AG04450 (cell line): ENCODE measurements around the gene DNAH10. TPM values are rescaled to one million over a fixed set of nuclear protein-coding genes. Genes with fewer than 3 reads are reported as not detected.
"Not testable (repeated sequence)": the region's sequence is repeated elsewhere in the genome, so short reads cannot be mapped to it uniquely, and the experiment has no call there.

ENCODE experiments used
- CTCF ChIA-PET: fragments of 300-600, 350-600 bp; formaldehyde crosslinking; extraction: SDS; loops from one replicate; lab custom pipeline; 2022; ENCODE audit warnings: antibody characterized with exemption, inconsistent platforms; lab: Charles Lee
- POLR2A ChIA-PET: fragments of 350-600 bp; formaldehyde crosslinking; extraction: SDS; loops from one replicate; lab custom pipeline; 2021; ENCODE audit warnings: antibody characterized with exemption, inconsistent platforms; lab: Yijun Ruan, JAX
- DNase-seq: peaks from one replicate; pipeline ENCODE4 v3.0.0-alpha.2; 2011; ENCODE audit warnings: low read depth, low spot score
- H3K27ac ChIP-seq: one replicate; pipeline ENCODE4 v1.5.1; 2012; ENCODE audit warnings: low read depth, low read length, control low read depth
- H3K27me3 ChIP-seq: one replicate; pipeline ENCODE4 v1.6.0; 2012; ENCODE audit warnings: low read length; ENCODE audit not compliant: control insufficient read depth, insufficient read depth
- H3K4me3 ChIP-seq: 2 replicates; pipeline ENCODE4 v1.5.1; 2011; ENCODE audit warnings: mild to moderate bottlenecking, low read depth, low read length, control low read depth
- H3K9me3 ChIP-seq: 2 replicates; pipeline ENCODE4 v1.5.1; 2012; ENCODE audit warnings: low read length; ENCODE audit not compliant: control insufficient read depth, insufficient read depth
- polyA plus RNA-seq: library from polyadenylated mRNA; depleted of rRNA; stranded (reverse); fragments of >200 nt; gene quantifications from 2 replicates; pipeline ENCODE4 v1.2.3, GENCODE V29; 2011
- TF ChIP-seq, protein P1 (sequence below): IDR thresholded peaks from 2 replicates; pipeline ENCODE4 v1.5.1; 2011; ENCODE audit warnings: low read depth, low read length, control low read depth, inconsistent platforms

DNAH10 gene
- polyA plus RNA-seq, 1 experiment: 9.1 TPM

- H3K4me3 ChIP-seq: no peak overlapping the region
- ChIA-PET POLR2A (no interaction called here), CTCF (interaction anchor here (1.6 kb wide), 1 partner anchor 253 kb away, joined by 3 read pairs; no protein-coding TSS in a partner anchor)
- TF ChIP-seq, protein P1, sequence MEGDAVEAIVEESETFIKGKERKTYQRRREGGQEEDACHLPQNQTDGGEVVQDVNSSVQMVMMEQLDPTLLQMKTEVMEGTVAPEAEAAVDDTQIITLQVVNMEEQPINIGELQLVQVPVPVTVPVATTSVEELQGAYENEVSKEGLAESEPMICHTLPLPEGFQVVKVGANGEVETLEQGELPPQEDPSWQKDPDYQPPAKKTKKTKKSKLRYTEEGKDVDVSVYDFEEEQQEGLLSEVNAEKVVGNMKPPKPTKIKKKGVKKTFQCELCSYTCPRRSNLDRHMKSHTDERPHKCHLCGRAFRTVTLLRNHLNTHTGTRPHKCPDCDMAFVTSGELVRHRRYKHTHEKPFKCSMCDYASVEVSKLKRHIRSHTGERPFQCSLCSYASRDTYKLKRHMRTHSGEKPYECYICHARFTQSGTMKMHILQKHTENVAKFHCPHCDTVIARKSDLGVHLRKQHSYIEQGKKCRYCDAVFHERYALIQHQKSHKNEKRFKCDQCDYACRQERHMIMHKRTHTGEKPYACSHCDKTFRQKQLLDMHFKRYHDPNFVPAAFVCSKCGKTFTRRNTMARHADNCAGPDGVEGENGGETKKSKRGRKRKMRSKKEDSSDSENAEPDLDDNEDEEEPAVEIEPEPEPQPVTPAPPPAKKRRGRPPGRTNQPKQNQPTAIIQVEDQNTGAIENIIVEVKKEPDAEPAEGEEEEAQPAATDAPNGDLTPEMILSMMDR: no peak
- H3K27me3 ChIP-seq: peaks cover 9% of the 10 kb centered on the region
- DNase-seq: no peak
- H3K9me3 ChIP-seq: no peaks in the 10 kb centered on the region
- H3K27ac ChIP-seq: no peak overlapping the region
Observed at GRCh38 chr12:123779551-123779950, 17.4 kb downstream of the DNAH10 start.

DNA sequence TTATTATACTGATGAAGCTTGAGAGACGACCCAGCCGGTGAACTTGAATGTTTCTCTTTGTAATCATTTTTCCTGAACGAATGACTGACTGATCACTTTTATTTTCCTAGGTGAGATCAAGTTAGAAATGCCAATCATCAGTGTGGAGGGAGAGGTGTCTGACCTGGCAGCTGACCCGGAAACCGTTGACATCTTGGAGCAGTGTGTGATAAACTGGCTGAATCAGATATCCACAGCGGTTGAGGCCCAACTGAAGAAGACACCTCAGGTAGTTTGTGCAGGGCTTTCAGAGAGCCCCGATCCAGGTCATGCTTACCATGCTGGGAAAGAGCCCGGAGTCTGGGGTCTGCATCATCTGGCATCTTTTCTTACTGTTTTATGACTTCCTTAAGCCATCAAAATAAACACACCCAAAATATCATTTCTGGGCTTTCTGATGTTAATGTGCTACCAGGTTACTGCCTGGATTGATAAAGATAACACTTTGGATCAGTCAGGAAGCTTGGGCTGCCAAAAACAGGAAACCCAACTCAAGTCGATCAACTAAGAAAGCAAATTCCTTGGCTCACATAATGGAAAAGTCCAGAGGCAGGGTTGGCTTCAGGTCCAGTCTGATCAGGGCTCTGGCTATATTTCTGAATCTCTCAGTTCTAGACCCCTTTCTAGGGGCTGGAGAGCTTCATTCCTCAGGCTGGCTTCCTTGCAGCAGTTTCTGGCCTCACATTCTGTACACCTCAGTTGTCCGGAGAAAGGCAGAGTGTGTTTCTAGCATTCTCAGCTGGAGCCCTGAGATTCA is 21.1 kb downstream of the DNAH10 start:
- ChIA-PET POLR2A (no interaction called here), CTCF (no interaction called here)
- no peak overlapping the region for H3K4me3 ChIP-seq
- peaks cover 7% of the 10 kb centered on the region; the same call in 1 of the 2 replicates for H3K9me3 ChIP-seq
- H3K27me3 ChIP-seq: peaks cover 11% of the 10 kb centered on the region
- no peak for DNase-seq
- TF ChIP-seq, protein P1: no peak
- H3K27ac ChIP-seq: no peak overlapping the region

- peaks cover 13% of the 10 kb centered on the region for H3K27me3 ChIP-seq
- DNase-seq: no peak
- no peak overlapping the region for H3K4me3 ChIP-seq
- TF ChIP-seq, protein P1: no peak
- ChIA-PET CTCF (no interaction called here), POLR2A (no interaction called here)
- no peak overlapping the region for H3K27ac ChIP-seq
- peaks cover 7% of the 10 kb centered on the region; the same call in 1 of the 2 replicates for H3K9me3 ChIP-seq
Observed at GRCh38 chr12:123787466-123787865, 25.4 kb downstream of the DNAH10 start.

DNA sequence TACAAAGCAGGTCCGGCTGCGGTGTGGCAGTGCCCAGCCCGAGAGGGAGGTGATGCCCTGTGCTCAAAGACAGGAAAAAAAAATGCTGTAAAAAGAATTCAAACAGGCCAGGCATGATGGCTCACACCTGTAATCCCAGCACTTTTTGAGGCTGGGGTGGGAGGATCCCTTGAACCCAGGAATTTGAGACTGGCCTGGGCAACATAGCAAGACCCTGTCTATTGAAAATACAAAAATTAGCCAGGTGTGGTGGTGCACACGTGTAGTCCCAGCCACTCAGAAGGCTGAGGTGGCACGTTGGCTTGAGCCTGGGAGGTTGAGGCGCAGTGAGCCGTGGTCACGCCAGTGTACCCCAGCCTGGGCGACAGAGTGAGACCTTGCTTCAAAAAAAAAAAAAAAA is 26.4 kb downstream of the DNAH10 start:
- DNase-seq: no peak
- peaks cover 7% of the 10 kb centered on the region; the same call in 1 of the 2 replicates for H3K9me3 ChIP-seq
- H3K27ac ChIP-seq: no peak overlapping the region
- no peak overlapping the region for H3K4me3 ChIP-seq
- TF ChIP-seq, protein P1: no peak
- CTCF ChIA-PET: interaction anchor here (0.7 kb wide), 1 partner anchor 995 kb away, joined by 6 read pairs; no protein-coding TSS in a partner anchor
- POLR2A ChIA-PET: no interaction called here
- peaks cover 8% of the 10 kb centered on the region for H3K27me3 ChIP-seq

DNA sequence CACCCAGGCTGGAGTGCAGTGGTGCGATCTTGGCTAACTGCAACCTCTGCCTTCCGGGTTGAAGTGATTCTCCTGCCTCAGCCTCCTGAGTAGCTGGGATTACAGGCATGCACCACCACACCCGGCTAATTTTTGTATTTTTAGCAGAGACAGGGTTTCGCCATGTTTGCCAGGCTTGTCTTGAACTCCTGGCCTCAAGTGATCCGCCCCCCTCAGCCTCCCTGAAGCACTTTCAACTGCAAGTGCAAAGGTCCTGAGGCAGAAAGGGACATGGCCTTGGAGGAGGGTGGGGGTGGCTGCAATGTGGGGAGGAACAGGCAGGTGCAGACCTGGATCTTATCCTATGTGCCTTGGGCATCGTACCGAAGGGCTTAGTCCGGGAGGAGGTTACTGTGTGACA is 27.3 kb downstream of the DNAH10 start:
- CTCF ChIA-PET: interaction anchor here (0.7 kb wide), 1 partner anchor 995 kb away, joined by 6 read pairs; no protein-coding TSS in a partner anchor
- POLR2A ChIA-PET, H3K4me3 ChIP-seq, DNase-seq, H3K27ac ChIP-seq, H3K27me3 ChIP-seq, H3K9me3 ChIP-seq: not testable (repeated sequence)
